GM23248 (cell line): ENCODE data around the gene TMEM231. TPM values are rescaled to one million over a fixed set of nuclear protein-coding genes. Genes with fewer than 3 reads are reported as not detected.
"Not testable (repeated sequence)": the region's sequence is repeated elsewhere in the genome, so short reads cannot be mapped to it uniquely, and the experiment has no call there.

Experiments used
- DNase-seq: peaks from one replicate; pipeline ENCODE4 v3.0.0-alpha.2; 2015
- H2AFZ ChIP-seq: fragments of 200-600 bp; sonication (generic); 2 replicates; pipeline ENCODE4 v1.6.1; 2016; ENCODE audit warnings: antibody characterized with exemption
- H3F3A ChIP-seq: fragments of 200-600 bp; sonication (generic); 2 replicates; pipeline ENCODE4 v1.6.1; 2016; ENCODE audit warnings: mild to moderate bottlenecking, antibody characterized with exemption, mixed run types; ENCODE audit not compliant: insufficient read depth
- H3K27ac ChIP-seq: fragments of 200-600 bp; sonication (generic); 2 replicates; pipeline ENCODE4 v1.5.1; 2016; ENCODE audit warnings: mild to moderate bottlenecking
- H3K27me3 ChIP-seq: fragments of 200-600 bp; sonication (generic); replicated peaks from 2 replicates; pipeline ENCODE4 v1.6.1; 2016; ENCODE audit warnings: mild to moderate bottlenecking; ENCODE audit not compliant: insufficient read depth
- H3K36me3 ChIP-seq: fragments of 200-600 bp; sonication (generic); 2 replicates; pipeline ENCODE4 v1.6.1; 2016; ENCODE audit warnings: low read depth, mild to moderate bottlenecking
- H3K4me1 ChIP-seq: fragments of 200-600 bp; sonication (generic); 2 replicates; pipeline ENCODE4 v1.6.1; 2016; ENCODE audit warnings: mild to moderate bottlenecking; ENCODE audit not compliant: insufficient read depth
- H3K4me2 ChIP-seq: fragments of 200-600 bp; sonication (generic); one replicate; pipeline ENCODE4 v1.6.1; 2016; ENCODE audit warnings: mild to moderate bottlenecking; ENCODE audit not compliant: unreplicated experiment
- H3K4me3 ChIP-seq: fragments of 200-600 bp; sonication (generic); 2 replicates; pipeline ENCODE4 v1.5.1; 2016; ENCODE audit warnings: mild to moderate bottlenecking
- H3K79me2 ChIP-seq: fragments of 200-600 bp; sonication (generic); 2 replicates; pipeline ENCODE4 v1.6.1; 2016; ENCODE audit warnings: mild to moderate bottlenecking; ENCODE audit not compliant: insufficient read depth
- H3K9ac ChIP-seq: fragments of 200-600 bp; sonication (generic); 2 replicates; pipeline ENCODE4 v1.6.1; 2016; ENCODE audit warnings: mild to moderate bottlenecking
- H3K9me2 ChIP-seq: fragments of 200-600 bp; sonication (generic); 2 replicates; pipeline ENCODE4 v1.6.1; 2016; ENCODE audit warnings: mixed run types, mild to moderate bottlenecking, moderate library complexity; ENCODE audit not compliant: insufficient read depth
- H3K9me3 ChIP-seq: fragments of 200-600 bp; sonication (generic); one replicate; pipeline ENCODE4 v1.6.1; 2017; ENCODE audit warnings: low read depth
- H4K20me1 ChIP-seq: fragments of 200-600 bp; sonication (generic); 2 replicates; pipeline ENCODE4 v1.6.0; 2016; ENCODE audit not compliant: insufficient read depth
- EZH2 ChIP-seq: fragments of 200-600 bp; sonication (generic); IDR thresholded peaks from 2 replicates; pipeline ENCODE4 v1.6.1; 2018; ENCODE audit warnings: antibody characterized with exemption, mild to moderate bottlenecking; ENCODE audit not compliant: insufficient read depth, poor library complexity, severe bottlenecking
- EZH2phosphoT487 ChIP-seq: fragments of 200-600 bp; sonication (generic); IDR thresholded peaks from 2 replicates; pipeline ENCODE4 v1.6.1; 2018; ENCODE audit warnings: antibody characterized with exemption, moderate library complexity, mild to moderate bottlenecking, low read depth; ENCODE audit not compliant: insufficient read depth
- WGBS, 2 experiments: methylation state at CpG; one replicate each; pipeline ENCODE4 v1.1.6; 2015 to 2017; ENCODE audit warnings: low lambda C conversion rate in 2 of 2, low coverage in 1 of 2; ENCODE audit errors: missing lambda C conversion rate in 2 of 2; 5-methylcytosine and 5-hydroxymethylcytosine counted together
- in situ Hi-C: fragments of 300-500 bp; cut with MboI; formaldehyde crosslinking; loops from 2 replicates; pipeline ENCODE4 v1.15.0; 2020
- polyA plus RNA-seq: library from polyadenylated mRNA; unstranded; fragments of >200 nt; fragmentation: Nextera tagmentation; extraction: Ambion mirVana; gene quantifications from 2 replicates; pipeline ENCODE4 v1.2.1, GENCODE V29; 2016
- total RNA-seq: library from RNA; depleted of rRNA; stranded (reverse); fragments of >200 nt; shearing (Covaris generic); gene quantifications from 2 replicates; pipeline ENCODE4 v1.2.3, GENCODE V29; 2014

TMEM231 gene
- total and polyA plus RNA-seq, 2 experiments from 2014 or later = 13.5 to 20.3 TPM

DNA sequence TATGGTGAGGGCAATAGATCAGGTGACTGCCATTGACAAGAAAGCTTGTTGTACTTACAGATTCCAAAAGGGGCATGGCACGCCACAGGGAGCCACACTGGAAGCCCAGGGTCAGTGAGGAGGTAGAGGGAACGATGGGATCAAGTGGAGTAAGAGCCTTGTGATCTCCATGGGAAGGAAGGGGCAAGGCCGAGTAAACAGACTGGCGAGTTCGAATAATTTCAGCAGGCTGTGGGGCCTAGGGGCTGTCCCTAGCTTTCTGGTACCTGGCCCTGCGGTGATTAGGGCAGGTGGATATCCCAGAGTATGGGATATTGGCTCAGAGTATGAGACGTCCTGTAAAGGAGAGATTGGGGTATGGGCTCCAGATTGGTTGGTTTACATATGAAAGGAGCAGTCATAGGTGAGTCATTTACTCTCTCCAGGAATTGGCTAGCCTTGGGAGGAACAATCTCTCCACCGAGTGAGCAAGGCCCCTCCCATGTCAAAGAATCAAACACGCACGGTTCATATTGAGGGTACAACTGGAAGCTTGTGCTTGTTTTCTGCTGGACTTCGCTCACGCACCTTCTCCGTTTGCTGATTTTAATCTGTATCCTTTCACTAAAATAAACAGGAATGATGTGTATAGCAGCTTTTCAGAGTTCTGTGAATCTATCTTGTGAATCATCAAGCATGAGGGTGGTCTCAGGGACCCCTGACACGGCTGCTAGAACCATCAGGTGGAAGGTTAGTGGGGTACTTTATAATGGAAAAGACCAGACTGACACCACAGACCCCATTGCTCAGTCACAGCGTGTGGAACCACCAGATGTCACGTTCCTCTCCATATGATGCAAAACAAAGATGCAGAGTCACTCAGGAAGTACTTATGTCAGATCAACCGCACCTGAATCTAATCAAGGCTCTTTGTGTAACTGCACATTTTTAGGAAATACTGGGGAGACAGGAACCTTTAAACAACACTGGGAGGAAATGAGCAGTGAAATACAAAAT, 38.1 kb upstream of the TMEM231 start:
- Histone ChIP-seq H3K9me2 (no peaks in the 10 kb centered on the region), H4K20me1 (no peaks in the 10 kb centered on the region), H3K4me2 (no peak overlapping the region), H2AFZ (no peak overlapping the region), H3K9ac (no peak overlapping the region), H3K4me3 (no peak overlapping the region), H3K4me1 (peaks cover 30% of the 10 kb centered on the region), H3K27ac (peak overlapping the region; percentile 14; the same call in 1 of the 2 replicates), H3F3A (peaks cover 18% of the 10 kb centered on the region; the same call in 1 of the 2 replicates), H3K36me3 (peaks cover 9% of the 10 kb centered on the region; the same call in 1 of the 2 replicates), H3K9me3 (no peaks in the 10 kb centered on the region), H3K79me2 (no peaks in the 10 kb centered on the region), H3K27me3 (no peaks in the 10 kb centered on the region)
- TF ChIP-seq EZH2 (no peak), EZH2phosphoT487 (no peak)
- DNase-seq = peak; percentile 57
- in situ Hi-C loops = no loop called here
- 72 to 74% methylated on average over 17 of the region's 17 CpGs for WGBS, 2 experiments

GRCh38 chr16:75593308-75593707, 37.3 kb upstream of the TMEM231 start:
- H3K9me2 ChIP-seq = no peaks in the 10 kb centered on the region
- H3K9me3 ChIP-seq = no peaks in the 10 kb centered on the region
- DNase-seq = no peak
- 96 to 97% methylated on average over 6 of the region's 6 CpGs for WGBS, 2 experiments
- H3K4me1 ChIP-seq = peaks cover 30% of the 10 kb centered on the region
- no peaks in the 10 kb centered on the region for H3K27me3 ChIP-seq
- no peak overlapping the region for H3K27ac ChIP-seq
- H3K36me3 ChIP-seq = peaks cover 9% of the 10 kb centered on the region; the same call in 1 of the 2 replicates
- in situ Hi-C loops = no loop called here
- H3K4me3 ChIP-seq = no peak overlapping the region
- peaks cover 18% of the 10 kb centered on the region; the same call in 1 of the 2 replicates for H3F3A ChIP-seq
- TF ChIP-seq EZH2phosphoT487 = no peak
- TF ChIP-seq EZH2 = no peak
- no peak overlapping the region for H3K4me2 ChIP-seq
- no peak overlapping the region for H2AFZ ChIP-seq
- H3K9ac ChIP-seq = no peak overlapping the region
- H4K20me1 ChIP-seq = no peaks in the 10 kb centered on the region
- no peaks in the 10 kb centered on the region for H3K79me2 ChIP-seq

- peak; percentile 60 for DNase-seq
- H2AFZ ChIP-seq, H3K4me3 ChIP-seq, in situ Hi-C loops, H3K79me2 ChIP-seq, H3K36me3 ChIP-seq, H3K9me2 ChIP-seq, H3K27me3 ChIP-seq, H3K9me3 ChIP-seq, H4K20me1 ChIP-seq: not testable (repeated sequence)
- Histone ChIP-seq H3K27ac (peak overlapping the region; percentile 83), H3F3A (peaks cover 18% of the 10 kb centered on the region; the same call in 1 of the 2 replicates), H3K4me1 (peaks cover 30% of the 10 kb centered on the region), H3K9ac (peak overlapping the region; percentile 44; the same call in 1 of the 2 replicates), H3K4me2 (peak overlapping the region; percentile 24)
- 25 to 42% methylated on average over 7 to 9 of the region's 9 CpGs for WGBS, 2 experiments
Measured at GRCh38 chr16:75591927-75592326, 35.9 kb upstream of the TMEM231 start.

DNA sequence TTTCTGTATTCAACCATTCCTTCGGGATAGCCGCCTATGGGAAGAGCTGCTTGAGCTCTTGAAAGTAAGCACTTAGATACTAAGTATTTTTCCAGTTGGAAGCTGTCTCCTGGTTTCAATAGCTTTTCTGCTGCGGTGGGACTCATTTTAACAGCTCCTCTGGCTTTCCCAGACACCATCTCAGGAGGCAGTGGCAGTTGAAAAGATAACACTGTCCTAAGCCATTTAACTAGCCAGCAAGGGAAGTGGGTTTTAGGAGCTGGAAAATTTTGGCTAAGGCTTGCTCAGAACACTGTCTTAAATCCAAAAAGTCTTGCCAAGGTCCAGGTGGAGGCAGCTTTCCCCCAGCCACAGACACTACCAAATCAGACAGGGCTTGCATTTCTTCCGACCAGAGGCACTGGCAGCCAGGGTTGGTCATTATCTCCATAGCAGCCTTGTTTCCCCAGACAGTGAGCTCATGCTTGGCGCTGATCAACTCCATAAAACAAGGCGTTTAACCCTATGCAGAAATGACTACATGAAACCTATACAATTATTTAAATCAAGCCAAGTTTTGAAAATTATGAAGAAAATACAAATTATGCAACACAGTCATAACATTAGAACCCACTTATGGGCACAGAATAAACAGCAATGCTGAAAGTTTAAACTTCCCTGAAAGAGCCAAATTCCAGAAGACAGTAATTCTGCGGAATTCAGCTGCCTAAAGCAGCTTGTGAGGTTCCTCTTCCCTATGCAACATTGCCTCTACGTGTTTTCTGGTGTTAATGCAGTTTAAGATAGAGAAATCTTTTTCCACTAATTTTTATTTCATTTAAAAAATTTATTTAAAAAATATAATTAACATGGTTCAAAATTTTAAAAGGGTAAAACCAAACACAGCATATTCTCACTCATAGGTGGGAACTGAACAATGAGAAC, 35.1 kb upstream of the TMEM231 start:
- peak overlapping the region; percentile 40 for H3K4me2 ChIP-seq
- H3K27ac ChIP-seq = peak overlapping the region; percentile 83
- in situ Hi-C loops = no loop called here
- H2AFZ ChIP-seq = peak overlapping the region; percentile 63
- DNase-seq = peak; percentile 93
- TF ChIP-seq EZH2phosphoT487 (no peak), EZH2 (no peak)
- H3K27me3 ChIP-seq = no peaks in the 10 kb centered on the region
- H3K4me1 ChIP-seq = peaks cover 30% of the 10 kb centered on the region
- no peaks in the 10 kb centered on the region for H3K79me2 ChIP-seq
- 18% methylated on average over 8 of the region's 8 CpGs for WGBS, 2 experiments
- H3K9ac ChIP-seq = peak overlapping the region; percentile 61
- H3K4me3 ChIP-seq = peak overlapping the region; percentile 38
- no peaks in the 10 kb centered on the region for H3K9me2 ChIP-seq
- H4K20me1 ChIP-seq = no peaks in the 10 kb centered on the region
- no peaks in the 10 kb centered on the region for H3K9me3 ChIP-seq
- H3F3A ChIP-seq = peaks cover 18% of the 10 kb centered on the region; the same call in 1 of the 2 replicates
- H3K36me3 ChIP-seq = no peaks in the 10 kb centered on the region
